SK-N-SH (cell line): Measurements from ENCODE around the gene STX1B. TPM values are rescaled to one million over a fixed set of nuclear protein-coding genes. Genes with fewer than 3 reads are reported as not detected.

Experiments
- CTCF ChIA-PET: fragments of 300-600, 350-600 bp; formaldehyde crosslinking; extraction: SDS; loops from one replicate; lab custom pipeline; 2021; lab: Yijun Ruan, JAX
- POLR2A ChIA-PET: fragments of 350-600 bp; sonication (Branson Sonifier 250); formaldehyde crosslinking; extraction: SDS; loops from one replicate; lab custom pipeline; 2020; ENCODE audit warnings: antibody characterized with exemption, inconsistent platforms; lab: Yijun Ruan, JAX
- DNase-seq: peaks from one replicate; pipeline ENCODE4 v3.0.0; 2012
- H2AFZ ChIP-seq: fragments of 200-600 bp; sonication (generic); 2 replicates; pipeline ENCODE4 v1.8.1; 2016; ENCODE audit warnings: antibody characterized with exemption, mild to moderate bottlenecking, low read depth
- H3F3A ChIP-seq: fragments of 200-600 bp; sonication (generic); replicated peaks from 2 replicates; pipeline ENCODE3; 2016; ENCODE audit warnings: antibody characterized with exemption, mild to moderate bottlenecking; ENCODE audit not compliant: insufficient read depth
- H3K27ac ChIP-seq, 2 experiments: fragments of 200-500 bp in 1 of 2; fragments of 200-600 bp in 1 of 2; sonication (Bioruptor generic) in 1 of 2; sonication (generic), shearing (Covaris generic) in 1 of 2; 2 replicates each; pipeline versions ENCODE4 v1.5.1 to v1.6.1; 2014 to 2016; ENCODE audit warnings: low read depth in 2 of 2, inconsistent platforms in 1 of 2, low read length in 1 of 2, mild to moderate bottlenecking in 1 of 2, mixed read lengths in 1 of 2
- H3K27me3 ChIP-seq: fragments of 200-600 bp; sonication (generic), shearing (Covaris generic); 2 replicates; pipeline ENCODE4 v1.6.1; 2016; ENCODE audit warnings: mixed run types; ENCODE audit not compliant: insufficient read depth
- H3K36me3 ChIP-seq, 2 experiments: fragments of 200-500 bp in 1 of 2; fragments of 200-600 bp in 1 of 2; sonication (Bioruptor generic) in 1 of 2; sonication (generic) in 1 of 2; replicated peaks in 1 of 2; 2 replicates each; pipeline versions ENCODE3 to v1.5.1; 2014 to 2016; ENCODE audit warnings: low read length in 1 of 2, mild to moderate bottlenecking in 1 of 2; ENCODE audit not compliant: insufficient read depth in 2 of 2, control insufficient read depth in 1 of 2
- H3K4me1 ChIP-seq, 2 experiments: fragments of 200-500 bp in 1 of 2; fragments of 200-600 bp in 1 of 2; sonication (Bioruptor generic) in 1 of 2; sonication (generic), shearing (Covaris generic) in 1 of 2; 2 replicates each; pipeline versions ENCODE4 v1.5.1 to v1.6.1; 2014 to 2016; ENCODE audit warnings: low read depth in 1 of 2, low read length in 1 of 2, mixed run types in 1 of 2; ENCODE audit not compliant: insufficient read depth in 2 of 2, control insufficient read depth in 1 of 2
- H3K4me2 ChIP-seq: fragments of 200-600 bp; sonication (generic), shearing (Covaris generic); 2 replicates; pipeline ENCODE4 v1.6.1; 2017; ENCODE audit warnings: mixed run types
- H3K4me3 ChIP-seq, 2 experiments: fragments of 200-500 bp in 1 of 2; fragments of 200-600 bp in 1 of 2; sonication (Bioruptor generic) in 1 of 2; sonication (generic), shearing (Covaris generic) in 1 of 2; 2 replicates each; pipeline versions ENCODE4 v1.5.1 to v1.8.1; 2014 to 2016; ENCODE audit warnings: low read depth in 2 of 2, inconsistent platforms in 1 of 2, low read length in 1 of 2, mild to moderate bottlenecking in 1 of 2, mixed read lengths in 1 of 2, moderate library complexity in 1 of 2
- H3K79me2 ChIP-seq: fragments of 200-600 bp; sonication (generic); 2 replicates; pipeline ENCODE4 v1.8.1; 2017; ENCODE audit warnings: mild to moderate bottlenecking; ENCODE audit not compliant: insufficient read depth
- H3K9ac ChIP-seq: fragments of 200-600 bp; sonication (generic); 2 replicates; pipeline ENCODE4 v1.6.1; 2017; ENCODE audit warnings: mixed run types
- H3K9me2 ChIP-seq: fragments of 200-600 bp; sonication (generic); 2 replicates; pipeline ENCODE4 v1.6.1; 2017; ENCODE audit warnings: mixed run types
- H3K9me3 ChIP-seq: fragments of 200-600 bp; sonication (generic); 2 replicates; pipeline ENCODE4 v1.6.1; 2017; ENCODE audit warnings: mixed run types, mild to moderate bottlenecking, moderate library complexity
- H4K20me1 ChIP-seq: fragments of 200-600 bp; sonication (generic); 2 replicates; pipeline ENCODE4 v1.6.1; 2017; ENCODE audit warnings: mild to moderate bottlenecking, mixed run types; ENCODE audit not compliant: insufficient read depth
- CHD2 ChIP-seq: fragments of 150-350 bp; IDR thresholded peaks from 2 replicates; pipeline ENCODE4 v1.6.1; 2018; ENCODE audit warnings: low read length; ENCODE audit not compliant: partially characterized antibody
- ELF1 ChIP-seq: IDR thresholded peaks from 2 replicates; pipeline ENCODE4 v1.4.0; 2012
- EZH2phosphoT487 ChIP-seq: fragments of 200-600 bp; sonication (generic); IDR thresholded peaks from 2 replicates; pipeline ENCODE4 v1.6.1; 2017; ENCODE audit warnings: low read depth, mixed run types, mild to moderate bottlenecking, antibody characterized with exemption, moderate library complexity, borderline replicate concordance
- FOXJ3 ChIP-seq: sonication (generic); formaldehyde crosslinking; IDR thresholded peaks from 2 replicates; pipeline ENCODE4 v1.5.1; 2020; ENCODE audit warnings: mild to moderate bottlenecking, missing genetic modification reagents
- GATA2 ChIP-seq: sonication (generic); formaldehyde crosslinking; IDR thresholded peaks from 2 replicates; pipeline ENCODE4 v1.5.0; 2020; ENCODE audit warnings: mild to moderate bottlenecking, missing genetic modification reagents
- JUND ChIP-seq: IDR thresholded peaks from 2 replicates; pipeline ENCODE4 v1.4.0; 2012
- NRF1 ChIP-seq: IDR thresholded peaks from 2 replicates; pipeline ENCODE4 v1.6.1; 2012; ENCODE audit warnings: low read depth, mild to moderate bottlenecking, low read length
- POLR2AphosphoS5 ChIP-seq: IDR thresholded peaks from 2 replicates; pipeline ENCODE4 v1.6.1; 2012; ENCODE audit warnings: low read depth, low read length
- RAD21 ChIP-seq: IDR thresholded peaks from 2 replicates; pipeline ENCODE4 v1.6.1; 2012; ENCODE audit warnings: mild to moderate bottlenecking, low read length
- SIN3A ChIP-seq: IDR thresholded peaks from 2 replicates; pipeline ENCODE4 v1.6.1; 2012; ENCODE audit warnings: low read depth, mild to moderate bottlenecking, low read length, moderate library complexity, borderline replicate concordance
- TAF1 ChIP-seq: IDR thresholded peaks from 2 replicates; pipeline ENCODE4 v1.6.1; 2012; ENCODE audit warnings: low read depth, mild to moderate bottlenecking, low read length, moderate library complexity, borderline replicate concordance
- TCF12 ChIP-seq: IDR thresholded peaks from 2 replicates; pipeline ENCODE4 v1.4.0; 2012
- YY1 ChIP-seq: IDR thresholded peaks from 2 replicates; pipeline ENCODE4 v1.4.0; 2012; ENCODE audit warnings: low read depth, mild to moderate bottlenecking
- WGBS: methylation state at CpG from one replicate; pipeline ENCODE4 v1.1.6; 2017; ENCODE audit warnings: low lambda C conversion rate; 5-methylcytosine and 5-hydroxymethylcytosine counted together
- polyA plus RNA-seq, 3 experiments: library from polyadenylated mRNA; depleted of rRNA; stranded (reverse); fragments of >200 nt; gene quantifications; 2 replicates each; pipeline ENCODE4 v1.2.3, GENCODE V29; 2012
- TF ChIP-seq, protein P1 (sequence below): fragments of 200-600 bp; sonication (generic); IDR thresholded peaks from 2 replicates; pipeline ENCODE4 v1.6.1; 2017; ENCODE audit warnings: antibody characterized with exemption, mild to moderate bottlenecking, moderate library complexity
- TF ChIP-seq, protein P2 (sequence below): IDR thresholded peaks from 2 replicates; pipeline ENCODE4 v1.4.0; 2012; ENCODE audit warnings: low read depth, borderline replicate concordance
- TF ChIP-seq, protein P3 (sequence below): IDR thresholded peaks from 2 replicates; pipeline ENCODE4 v1.4.0; 2012; ENCODE audit warnings: low read depth
- TF ChIP-seq, protein P4 (sequence below): IDR thresholded peaks from 2 replicates; pipeline ENCODE4 v1.6.1; 2012; ENCODE audit warnings: mild to moderate bottlenecking, low read depth, low read length, moderate library complexity

Gene STX1B
- polyA plus RNA-seq, 1 of the 3 experiments (the other 2 are of a cell fraction): 21.2 TPM

DNA sequence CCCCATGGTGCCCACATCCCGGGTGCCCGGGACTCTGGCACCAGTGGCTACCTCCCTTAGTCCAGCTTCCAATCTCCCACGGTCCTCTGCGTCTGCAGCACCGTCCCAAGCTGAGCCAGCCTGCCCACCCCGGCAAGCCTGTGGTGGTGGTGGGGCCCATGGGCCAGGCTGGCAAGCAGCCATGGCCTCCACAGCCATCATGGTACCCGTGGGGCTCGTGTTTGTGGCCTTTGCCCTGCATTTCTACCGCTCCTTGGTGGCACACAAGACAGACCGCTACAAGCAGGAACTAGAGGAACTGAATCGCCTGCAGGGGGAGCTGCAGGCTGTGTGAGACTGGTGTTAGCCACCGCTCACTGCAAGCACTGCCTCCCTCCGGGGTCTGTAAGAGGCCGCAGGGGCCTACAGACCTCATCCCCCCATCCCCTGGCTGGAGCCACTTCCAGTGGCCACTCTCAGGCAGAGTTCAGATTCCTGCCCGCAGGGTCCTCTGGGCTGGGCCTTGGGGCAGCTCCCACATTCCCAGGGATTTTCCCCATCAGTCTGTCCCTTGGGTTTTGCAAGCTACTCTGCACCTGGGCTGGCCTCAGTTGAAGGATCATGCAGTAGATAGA, 56.8 kb downstream of the STX1B start:
- H3K9ac ChIP-seq: no peak overlapping the region
- peaks cover 15% of the 10 kb centered on the region for H3K79me2 ChIP-seq
- no peaks in the 10 kb centered on the region for H3K36me3 ChIP-seq
- H3K27me3 ChIP-seq: no peaks in the 10 kb centered on the region
- ChIA-PET CTCF (interaction anchor here (0.7 to 6.4 kb wide), 26 partner anchors 9 to 507 kb away, joined by 3 to 45 read pairs (median 3); partner anchors contain the start of genes KAT8 and ZNF843), POLR2A (interaction anchor here (0.9 kb wide), 1 partner anchor 9 kb away, joined by 3 read pairs; no protein-coding TSS in a partner anchor)
- DNase-seq: peak; percentile 76
- TF ChIP-seq, protein P1, sequence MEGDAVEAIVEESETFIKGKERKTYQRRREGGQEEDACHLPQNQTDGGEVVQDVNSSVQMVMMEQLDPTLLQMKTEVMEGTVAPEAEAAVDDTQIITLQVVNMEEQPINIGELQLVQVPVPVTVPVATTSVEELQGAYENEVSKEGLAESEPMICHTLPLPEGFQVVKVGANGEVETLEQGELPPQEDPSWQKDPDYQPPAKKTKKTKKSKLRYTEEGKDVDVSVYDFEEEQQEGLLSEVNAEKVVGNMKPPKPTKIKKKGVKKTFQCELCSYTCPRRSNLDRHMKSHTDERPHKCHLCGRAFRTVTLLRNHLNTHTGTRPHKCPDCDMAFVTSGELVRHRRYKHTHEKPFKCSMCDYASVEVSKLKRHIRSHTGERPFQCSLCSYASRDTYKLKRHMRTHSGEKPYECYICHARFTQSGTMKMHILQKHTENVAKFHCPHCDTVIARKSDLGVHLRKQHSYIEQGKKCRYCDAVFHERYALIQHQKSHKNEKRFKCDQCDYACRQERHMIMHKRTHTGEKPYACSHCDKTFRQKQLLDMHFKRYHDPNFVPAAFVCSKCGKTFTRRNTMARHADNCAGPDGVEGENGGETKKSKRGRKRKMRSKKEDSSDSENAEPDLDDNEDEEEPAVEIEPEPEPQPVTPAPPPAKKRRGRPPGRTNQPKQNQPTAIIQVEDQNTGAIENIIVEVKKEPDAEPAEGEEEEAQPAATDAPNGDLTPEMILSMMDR: peak; percentile 85
- TF ChIP-seq TCF12: no peak
- TF ChIP-seq RAD21: peak; percentile 70
- peak; percentile 3; the same call in 1 of the 2 replicates for TF ChIP-seq NRF1
- TF ChIP-seq CHD2: peak; percentile 31
- peak; percentile 55 for TF ChIP-seq ELF1
- no peak for TF ChIP-seq POLR2AphosphoS5
- TF ChIP-seq TAF1: no peak
- 39% methylated on average over 13 of the region's 15 CpGs for WGBS
- H3K9me3 ChIP-seq: no peaks in the 10 kb centered on the region
- peak overlapping the region; percentile 23 to 41; a peak in 3 of 4 replicates for H3K27ac ChIP-seq
- no peak overlapping the region for H3K4me3 ChIP-seq
- H4K20me1 ChIP-seq: no peaks in the 10 kb centered on the region; the same call in 1 of the 2 replicates
- H3K4me2 ChIP-seq: no peak overlapping the region
- no peaks in the 10 kb centered on the region for H3K9me2 ChIP-seq
- peaks cover 61% of the 10 kb centered on the region for H3F3A ChIP-seq
- no peak overlapping the region for H2AFZ ChIP-seq
- H3K4me1 ChIP-seq: peaks cover 0 to 32% of the 10 kb centered on the region in 2 experiments; a peak in 1 of 4 replicates

DNA sequence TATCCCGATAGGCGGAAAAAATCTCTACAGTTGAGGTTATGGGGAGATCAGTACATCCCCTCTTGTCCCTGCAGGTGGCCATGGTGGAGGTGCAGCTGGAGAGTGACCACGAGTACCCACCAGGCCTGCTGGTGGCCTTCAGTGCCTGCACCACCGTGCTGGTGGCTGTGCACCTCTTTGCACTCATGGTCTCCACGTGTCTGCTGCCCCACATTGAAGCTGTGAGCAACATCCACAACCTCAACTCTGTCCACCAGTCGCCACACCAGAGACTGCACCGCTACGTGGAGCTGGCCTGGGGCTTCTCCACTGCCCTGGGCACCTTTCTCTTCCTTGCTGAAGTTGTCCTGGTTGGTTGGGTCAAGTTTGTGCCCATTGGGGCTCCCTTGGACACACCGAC, 57.3 kb downstream of the STX1B start:
- no peaks in the 10 kb centered on the region for H3K9me2 ChIP-seq
- no peak overlapping the region for H3K9ac ChIP-seq
- no peaks in the 10 kb centered on the region for H3K27me3 ChIP-seq
- H2AFZ ChIP-seq: no peak overlapping the region
- peaks cover 61% of the 10 kb centered on the region for H3F3A ChIP-seq
- WGBS: 100% methylated on average over 5 of the region's 9 CpGs
- CTCF ChIA-PET: interaction anchor here (0.7 to 6.4 kb wide), 14 partner anchors 9 to 503 kb away, joined by 3 to 45 read pairs (median 4); partner anchors contain the start of gene KAT8
- H3K4me3 ChIP-seq: no peak overlapping the region
- DNase-seq: no peak
- peaks cover 0 to 32% of the 10 kb centered on the region in 2 experiments; a peak in 1 of 4 replicates for H3K4me1 ChIP-seq
- no peak for TF ChIP-seq FOXJ3 (CRISPR knock-in tag)
- TF ChIP-seq ELF1: no peak
- no peak for TF ChIP-seq SIN3A
- TF ChIP-seq, protein P2, sequence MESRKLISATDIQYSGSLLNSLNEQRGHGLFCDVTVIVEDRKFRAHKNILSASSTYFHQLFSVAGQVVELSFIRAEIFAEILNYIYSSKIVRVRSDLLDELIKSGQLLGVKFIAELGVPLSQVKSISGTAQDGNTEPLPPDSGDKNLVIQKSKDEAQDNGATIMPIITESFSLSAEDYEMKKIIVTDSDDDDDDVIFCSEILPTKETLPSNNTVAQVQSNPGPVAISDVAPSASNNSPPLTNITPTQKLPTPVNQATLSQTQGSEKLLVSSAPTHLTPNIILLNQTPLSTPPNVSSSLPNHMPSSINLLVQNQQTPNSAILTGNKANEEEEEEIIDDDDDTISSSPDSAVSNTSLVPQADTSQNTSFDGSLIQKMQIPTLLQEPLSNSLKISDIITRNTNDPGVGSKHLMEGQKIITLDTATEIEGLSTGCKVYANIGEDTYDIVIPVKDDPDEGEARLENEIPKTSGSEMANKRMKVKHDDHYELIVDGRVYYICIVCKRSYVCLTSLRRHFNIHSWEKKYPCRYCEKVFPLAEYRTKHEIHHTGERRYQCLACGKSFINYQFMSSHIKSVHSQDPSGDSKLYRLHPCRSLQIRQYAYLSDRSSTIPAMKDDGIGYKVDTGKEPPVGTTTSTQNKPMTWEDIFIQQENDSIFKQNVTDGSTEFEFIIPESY: no peak
- TF ChIP-seq GATA2 (CRISPR knock-in tag): no peak
- no peak for TF ChIP-seq EZH2phosphoT487
- TF ChIP-seq YY1: no peak
- TF ChIP-seq, protein P3, sequence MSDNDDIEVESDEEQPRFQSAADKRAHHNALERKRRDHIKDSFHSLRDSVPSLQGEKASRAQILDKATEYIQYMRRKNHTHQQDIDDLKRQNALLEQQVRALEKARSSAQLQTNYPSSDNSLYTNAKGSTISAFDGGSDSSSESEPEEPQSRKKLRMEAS: no peak
- no peak for TF ChIP-seq JUND
- TF ChIP-seq, protein P4, sequence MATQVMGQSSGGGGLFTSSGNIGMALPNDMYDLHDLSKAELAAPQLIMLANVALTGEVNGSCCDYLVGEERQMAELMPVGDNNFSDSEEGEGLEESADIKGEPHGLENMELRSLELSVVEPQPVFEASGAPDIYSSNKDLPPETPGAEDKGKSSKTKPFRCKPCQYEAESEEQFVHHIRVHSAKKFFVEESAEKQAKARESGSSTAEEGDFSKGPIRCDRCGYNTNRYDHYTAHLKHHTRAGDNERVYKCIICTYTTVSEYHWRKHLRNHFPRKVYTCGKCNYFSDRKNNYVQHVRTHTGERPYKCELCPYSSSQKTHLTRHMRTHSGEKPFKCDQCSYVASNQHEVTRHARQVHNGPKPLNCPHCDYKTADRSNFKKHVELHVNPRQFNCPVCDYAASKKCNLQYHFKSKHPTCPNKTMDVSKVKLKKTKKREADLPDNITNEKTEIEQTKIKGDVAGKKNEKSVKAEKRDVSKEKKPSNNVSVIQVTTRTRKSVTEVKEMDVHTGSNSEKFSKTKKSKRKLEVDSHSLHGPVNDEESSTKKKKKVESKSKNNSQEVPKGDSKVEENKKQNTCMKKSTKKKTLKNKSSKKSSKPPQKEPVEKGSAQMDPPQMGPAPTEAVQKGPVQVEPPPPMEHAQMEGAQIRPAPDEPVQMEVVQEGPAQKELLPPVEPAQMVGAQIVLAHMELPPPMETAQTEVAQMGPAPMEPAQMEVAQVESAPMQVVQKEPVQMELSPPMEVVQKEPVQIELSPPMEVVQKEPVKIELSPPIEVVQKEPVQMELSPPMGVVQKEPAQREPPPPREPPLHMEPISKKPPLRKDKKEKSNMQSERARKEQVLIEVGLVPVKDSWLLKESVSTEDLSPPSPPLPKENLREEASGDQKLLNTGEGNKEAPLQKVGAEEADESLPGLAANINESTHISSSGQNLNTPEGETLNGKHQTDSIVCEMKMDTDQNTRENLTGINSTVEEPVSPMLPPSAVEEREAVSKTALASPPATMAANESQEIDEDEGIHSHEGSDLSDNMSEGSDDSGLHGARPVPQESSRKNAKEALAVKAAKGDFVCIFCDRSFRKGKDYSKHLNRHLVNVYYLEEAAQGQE: no peak
- TF ChIP-seq RAD21: no peak
- POLR2A ChIA-PET: no interaction called here
- H3K27ac ChIP-seq: peak overlapping the region; percentile 23 to 41; a peak in 2 of 4 replicates
- no peaks in the 10 kb centered on the region for H3K36me3 ChIP-seq
- H4K20me1 ChIP-seq: no peaks in the 10 kb centered on the region
- H3K4me2 ChIP-seq: no peak overlapping the region
- no peaks in the 10 kb centered on the region for H3K9me3 ChIP-seq
- peaks cover 12% of the 10 kb centered on the region for H3K79me2 ChIP-seq
